GM13977 (cell line): ENCODE measurements around the gene PCED1B.

Experiments used
- DNase-seq: peaks from one replicate; pipeline ENCODE4 v3.0.0; 2012; ENCODE audit warnings: low spot score
- in situ Hi-C: fragments of 300-500 bp; cut with MboI; formaldehyde crosslinking; loops from one replicate; pipeline ENCODE4 v1.12.0; 2022; ENCODE audit warnings: low sequenced_read_pairs, low pct_unique_long_range_greater_than_20kb, mixed read lengths, inconsistent platforms; ENCODE audit not compliant: unreplicated experiment
- TF ChIP-seq, protein P1 (sequence below): IDR thresholded peaks from 2 replicates; pipeline ENCODE4 v1.5.1; 2012; ENCODE audit warnings: mild to moderate bottlenecking, control low read depth; ENCODE audit not compliant: insufficient read depth; ENCODE audit errors: extremely low read depth, missing control alignments

PCED1B gene

DNA sequence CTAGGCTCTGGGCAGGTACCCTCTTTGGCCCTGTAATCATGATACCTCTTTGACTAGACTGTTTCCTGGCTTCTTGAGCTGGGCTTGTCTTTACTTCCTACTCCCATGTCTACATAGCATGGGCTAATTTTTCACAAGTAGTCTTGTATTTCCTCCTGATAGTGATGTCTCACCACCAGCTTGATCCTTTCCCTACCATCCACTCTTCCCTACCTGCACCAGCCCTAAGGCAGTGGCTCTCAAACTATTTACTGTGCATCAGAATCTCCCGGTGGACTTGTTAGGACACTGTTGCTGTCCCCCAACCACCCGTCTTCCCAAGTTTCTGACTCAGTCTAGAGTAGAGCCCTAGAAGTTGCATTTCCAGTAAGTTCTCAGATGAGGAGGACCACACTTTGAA lies 163.0 kb downstream of the PCED1B start:
- in situ Hi-C loops, result no loop called here
- DNase-seq, result no peak
- TF ChIP-seq, protein P1, sequence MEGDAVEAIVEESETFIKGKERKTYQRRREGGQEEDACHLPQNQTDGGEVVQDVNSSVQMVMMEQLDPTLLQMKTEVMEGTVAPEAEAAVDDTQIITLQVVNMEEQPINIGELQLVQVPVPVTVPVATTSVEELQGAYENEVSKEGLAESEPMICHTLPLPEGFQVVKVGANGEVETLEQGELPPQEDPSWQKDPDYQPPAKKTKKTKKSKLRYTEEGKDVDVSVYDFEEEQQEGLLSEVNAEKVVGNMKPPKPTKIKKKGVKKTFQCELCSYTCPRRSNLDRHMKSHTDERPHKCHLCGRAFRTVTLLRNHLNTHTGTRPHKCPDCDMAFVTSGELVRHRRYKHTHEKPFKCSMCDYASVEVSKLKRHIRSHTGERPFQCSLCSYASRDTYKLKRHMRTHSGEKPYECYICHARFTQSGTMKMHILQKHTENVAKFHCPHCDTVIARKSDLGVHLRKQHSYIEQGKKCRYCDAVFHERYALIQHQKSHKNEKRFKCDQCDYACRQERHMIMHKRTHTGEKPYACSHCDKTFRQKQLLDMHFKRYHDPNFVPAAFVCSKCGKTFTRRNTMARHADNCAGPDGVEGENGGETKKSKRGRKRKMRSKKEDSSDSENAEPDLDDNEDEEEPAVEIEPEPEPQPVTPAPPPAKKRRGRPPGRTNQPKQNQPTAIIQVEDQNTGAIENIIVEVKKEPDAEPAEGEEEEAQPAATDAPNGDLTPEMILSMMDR, result no peak

DNA sequence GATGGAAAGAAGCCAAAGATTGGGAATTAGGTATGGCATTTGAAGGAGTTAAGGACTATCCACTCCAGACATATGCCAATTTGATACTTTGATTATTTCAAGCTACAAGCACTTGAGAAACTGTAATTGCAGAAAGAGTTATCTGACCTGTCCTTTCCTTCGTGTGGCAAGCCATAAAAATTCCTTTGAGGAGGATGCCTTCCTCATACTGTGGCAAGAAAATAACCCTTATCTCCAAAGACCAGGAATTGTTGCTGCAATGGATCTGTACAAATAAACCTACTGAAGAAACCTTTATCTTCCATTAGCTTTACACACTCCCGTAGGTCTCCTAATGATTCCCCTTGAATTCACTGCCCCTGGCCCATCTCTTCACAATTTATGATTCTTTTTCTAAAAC lies 165.4 kb downstream of the PCED1B start:
- in situ Hi-C loops, result no loop called here
- TF ChIP-seq, protein P1, result no peak
- no peak for DNase-seq

GRCh38 chr12:47245623-47246022 lies 166.2 kb downstream of the PCED1B start:
- no peak for DNase-seq
- in situ Hi-C loops, result no loop called here
- TF ChIP-seq, protein P1, result no peak

DNA sequence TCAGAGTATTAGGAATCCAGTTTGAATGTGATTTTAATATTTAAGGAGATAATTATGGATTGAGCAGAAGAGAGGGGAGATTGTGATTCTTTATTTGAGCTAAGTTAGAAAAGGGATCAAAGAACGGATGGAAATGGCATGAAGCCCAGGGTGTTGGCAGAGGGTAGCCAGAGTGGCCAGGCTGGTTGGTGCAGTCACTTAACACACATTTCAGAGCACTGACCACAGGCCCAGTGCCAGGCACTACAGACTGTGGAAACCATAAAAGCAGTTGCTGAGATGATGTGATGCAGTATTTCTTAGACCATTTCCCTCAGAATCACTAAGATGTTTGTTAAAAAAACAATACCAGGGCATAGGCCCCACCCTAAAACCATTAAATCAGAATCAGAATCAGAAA lies 168.0 kb downstream of the PCED1B start:
- in situ Hi-C loops, result no loop called here
- TF ChIP-seq, protein P1, result no peak
- no peak for DNase-seq

GRCh38 chr12:47249082-47249481 lies 169.7 kb downstream of the PCED1B start:
- TF ChIP-seq, protein P1, result no peak
- in situ Hi-C loops, result no loop called here
- no peak for DNase-seq

GRCh38 chr12:47249719-47250357 lies 170.4 kb downstream of the PCED1B start:
- in situ Hi-C loops, result no loop called here
- TF ChIP-seq, protein P1, result no peak
- DNase-seq, result no peak
